ENCODE results near the gene ATP10A.

- TF ChIP-seq E2F5 (CRISPR knock-in tag; IDR thresholded peaks at IDR 0.05) (no peak), CBX2 (IDR thresholded peaks at IDR 0.05; ENCODE audit: insufficient read depth, low read length, poor library complexity, severe bottlenecking) (no peak), SETDB1 (IDR thresholded peaks at IDR 0.05; ENCODE audit: low read length) (no peak), SIX5 (IDR thresholded peaks at IDR 0.05; ENCODE audit: borderline replicate concordance in 1 of 2, insufficient read depth in 1 of 2, low read depth in 1 of 2, low read length in 2 of 2) (no peak), NR3C1 (CRISPR knock-in tag; IDR thresholded peaks at IDR 0.05) (no peak), JUNB (CRISPR knock-in tag; conservative IDR thresholded peaks at IDR 0.05) (no peak), HES1 (IDR thresholded peaks at IDR 0.05; ENCODE audit: low read depth) (no peak), HNRNPK (IDR thresholded peaks at IDR 0.05; ENCODE audit: low read depth, low read length, poor library complexity, severe bottlenecking) (no peak), DPF2 (IDR thresholded peaks at IDR 0.05) (no peak), ZNF263 (CRISPR knock-in tag; IDR thresholded peaks at IDR 0.05; ENCODE audit: borderline replicate concordance) (no peak), RHOXF2B (CRISPR knock-in tag; conservative IDR thresholded peaks at IDR 0.05) (no peak), POLR2A (conservative IDR thresholded peaks at IDR 0.05) (no peak), FOXO4 (CRISPR knock-in tag; IDR thresholded peaks at IDR 0.05) (no peak), CTCF (IDR thresholded peaks at IDR 0.05 in 2 of 3, conservative IDR thresholded peaks at IDR 0.05 in 1 of 3; ENCODE audit: insufficient read depth in 2 of 3, low read depth in 1 of 3, low read length in 3 of 3) (no peak)
Observed at GRCh38 chr15:25675396-25675795, 187.7 kb downstream of the ATP10A start.
